Activated CD8-positive, alpha-beta T cell treated with anti-CD3 and anti-CD28 coated beads, Interleukin-2, amount 10 ng/mL, durations not matched to agents 7 days and 5 days (primary cell): ENCODE measurements around the gene PIGN. TPM values are rescaled to one million over a fixed set of nuclear protein-coding genes. Genes with fewer than 3 reads are reported as not detected.
"Not testable (repeated sequence)": the region's sequence is repeated elsewhere in the genome, so short reads cannot be mapped to it uniquely, and the experiment has no call there.

ENCODE experiments used
- ATAC-seq: fragments of 150-1000 bp; cut with Tn5 transposase; one replicate; pipeline ENCODE4 v1.10.0; 2021; ENCODE audit warnings: moderate library complexity
- CTCF ChIA-PET: fragments of 350-600 bp; sonication (Branson Sonifier 250); formaldehyde crosslinking; loops from one replicate; lab custom pipeline; 2021; ENCODE audit warnings: antibody characterized with exemption; lab: Charles Lee
- POLR2A ChIA-PET: fragments of 350-600 bp; sonication (Branson Sonifier 250); formaldehyde crosslinking; loops from one replicate; lab custom pipeline; 2021; ENCODE audit warnings: antibody characterized with exemption; lab: Charles Lee
- DNase-seq: peaks from one replicate; pipeline ENCODE4 v3.0.0-alpha.2; 2020
- H3K27ac Mint-ChIP-seq: one replicate; pipeline ENCODE4 v1.8.0; 2021; ENCODE audit warnings: mild to moderate bottlenecking, mixed read lengths
- H3K27me3 Mint-ChIP-seq: one replicate; pipeline ENCODE4 v1.8.0; 2021; ENCODE audit warnings: low read depth, mixed read lengths
- H3K36me3 Mint-ChIP-seq: one replicate; pipeline ENCODE4 v1.8.0; 2021; ENCODE audit warnings: low read depth, mixed read lengths
- H3K4me1 Mint-ChIP-seq: one replicate; pipeline ENCODE4 v1.8.0; 2021; ENCODE audit warnings: low read depth, mixed read lengths
- H3K4me3 Mint-ChIP-seq: one replicate; pipeline ENCODE4 v1.8.0; 2021; ENCODE audit warnings: mild to moderate bottlenecking, mixed read lengths
- H3K9me3 Mint-ChIP-seq: one replicate; pipeline ENCODE4 v1.8.0; 2022; ENCODE audit warnings: mixed read lengths; ENCODE audit not compliant: insufficient read depth
- total RNA-seq, 2 experiments: library from RNA; stranded (reverse); gene quantifications; one replicate each; pipeline ENCODE4 v1.2.3, GENCODE V29; 2021

The PIGN gene
- total RNA-seq, 2 experiments from 2014 or later = 27.3 to 27.9 TPM

GRCh38 chr18:62179213-62179612 lies 7.6 kb downstream of the PIGN start:
- ChIA-PET CTCF (interaction anchor here (1.1 kb wide), 1 partner anchor 70 kb away, joined by 4 read pairs; no protein-coding TSS in a partner anchor), POLR2A (no interaction called here)
- no peak overlapping the region for H3K4me3 Mint-ChIP-seq
- H3K36me3 Mint-ChIP-seq = no peaks in the 10 kb centered on the region
- DNase-seq (no peak), ATAC-seq (no peak)
- H3K27ac Mint-ChIP-seq = no peak overlapping the region
- no peaks in the 10 kb centered on the region for H3K9me3 Mint-ChIP-seq
- no peaks in the 10 kb centered on the region for H3K27me3 Mint-ChIP-seq
- peaks cover 4% of the 10 kb centered on the region for H3K4me1 Mint-ChIP-seq

- no peaks in the 10 kb centered on the region for H3K4me1 Mint-ChIP-seq
- no peaks in the 10 kb centered on the region for H3K36me3 Mint-ChIP-seq
- ChIA-PET POLR2A (no interaction called here), CTCF (no interaction called here)
- no peak overlapping the region for H3K27ac Mint-ChIP-seq
- H3K27me3 Mint-ChIP-seq = no peaks in the 10 kb centered on the region
- H3K4me3 Mint-ChIP-seq = no peak overlapping the region
- DNase-seq (no peak), ATAC-seq (no peak)
- no peaks in the 10 kb centered on the region for H3K9me3 Mint-ChIP-seq
Observed at GRCh38 chr18:62177271-62177670, 9.6 kb downstream of the PIGN start.

GRCh38 chr18:62175521-62175920 lies 11.3 kb downstream of the PIGN start:
- Mint-ChIP-seq H3K4me1 (no peaks in the 10 kb centered on the region), H3K36me3 (no peaks in the 10 kb centered on the region), H3K27ac (no peak overlapping the region), H3K27me3 (no peaks in the 10 kb centered on the region), H3K4me3 (no peak overlapping the region), H3K9me3 (no peaks in the 10 kb centered on the region)
- ATAC-seq = no peak
- POLR2A ChIA-PET = no interaction called here
- CTCF ChIA-PET = no interaction called here
- no peak for DNase-seq

GRCh38 chr18:62172298-62172697 lies 14.6 kb downstream of the PIGN start:
- H3K4me1 Mint-ChIP-seq = no peaks in the 10 kb centered on the region

GRCh38 chr18:62170857-62171256 lies 16.0 kb downstream of the PIGN start:
- Mint-ChIP-seq H3K27me3 (no peaks in the 10 kb centered on the region), H3K9me3 (peaks cover 4% of the 10 kb centered on the region), H3K27ac (no peak overlapping the region), H3K4me1 (no peaks in the 10 kb centered on the region), H3K4me3 (no peak overlapping the region), H3K36me3 (peaks cover 4% of the 10 kb centered on the region)
- no peak for DNase-seq
- POLR2A ChIA-PET = no interaction called here
- ATAC-seq = no peak
- CTCF ChIA-PET = no interaction called here

More at GRCh38 chr18:62172298-62172697, 14.6 kb downstream of the PIGN start:
- Mint-ChIP-seq H3K27me3 (no peaks in the 10 kb centered on the region), H3K9me3 (peaks cover 4% of the 10 kb centered on the region), H3K4me3 (no peak overlapping the region), H3K36me3 (no peaks in the 10 kb centered on the region), H3K27ac (no peak overlapping the region)
- ATAC-seq = no peak
- ChIA-PET POLR2A (no interaction called here), CTCF (no interaction called here)
- DNase-seq = no peak

- DNase-seq, ATAC-seq, CTCF ChIA-PET, H3K27ac Mint-ChIP-seq, H3K4me1 Mint-ChIP-seq, POLR2A ChIA-PET, H3K4me3 Mint-ChIP-seq, H3K27me3 Mint-ChIP-seq, H3K9me3 Mint-ChIP-seq: not testable (repeated sequence)
- peaks cover 12% of the 10 kb centered on the region for H3K36me3 Mint-ChIP-seq
Observed at GRCh38 chr18:62166524-62166923, 20.3 kb downstream of the PIGN start.

- POLR2A ChIA-PET = no interaction called here
- peaks cover 14% of the 10 kb centered on the region for H3K36me3 Mint-ChIP-seq
- CTCF ChIA-PET = interaction anchor here (1.4 kb wide), 1 partner anchor 84 kb away, joined by 4 read pairs; no protein-coding TSS in a partner anchor
- no peak overlapping the region for H3K4me3 Mint-ChIP-seq
- H3K4me1 Mint-ChIP-seq = no peaks in the 10 kb centered on the region
- ATAC-seq (no peak), DNase-seq (no peak)
- peaks cover 4% of the 10 kb centered on the region for H3K9me3 Mint-ChIP-seq
- H3K27ac Mint-ChIP-seq = no peak overlapping the region
- no peaks in the 10 kb centered on the region for H3K27me3 Mint-ChIP-seq
Observed at GRCh38 chr18:62165583-62165982, 21.3 kb downstream of the PIGN start.

GRCh38 chr18:62164855-62165487 lies 21.9 kb downstream of the PIGN start:
- Mint-ChIP-seq H3K4me3 (no peak overlapping the region), H3K27me3 (no peaks in the 10 kb centered on the region), H3K4me1 (no peaks in the 10 kb centered on the region), H3K9me3 (peaks cover 4% of the 10 kb centered on the region), H3K36me3 (peaks cover 14% of the 10 kb centered on the region), H3K27ac (no peak overlapping the region)
- CTCF ChIA-PET = interaction anchor here (1.4 kb wide), 1 partner anchor 84 kb away, joined by 4 read pairs; no protein-coding TSS in a partner anchor
- POLR2A ChIA-PET = no interaction called here
- no peak for DNase-seq
- ATAC-seq = no peak

- Mint-ChIP-seq H3K4me1 (no peaks in the 10 kb centered on the region), H3K9me3 (peaks cover 4% of the 10 kb centered on the region), H3K27me3 (no peaks in the 10 kb centered on the region), H3K4me3 (no peak overlapping the region), H3K36me3 (peaks cover 17% of the 10 kb centered on the region), H3K27ac (no peak overlapping the region)
- ChIA-PET CTCF (no interaction called here), POLR2A (no interaction called here)
- no peak for DNase-seq
- no peak for ATAC-seq
Observed at GRCh38 chr18:62164310-62164709, 22.5 kb downstream of the PIGN start.

- Mint-ChIP-seq H3K27me3 (no peaks in the 10 kb centered on the region), H3K36me3 (peaks cover 10% of the 10 kb centered on the region), H3K4me3 (no peak overlapping the region), H3K27ac (no peak overlapping the region), H3K9me3 (no peaks in the 10 kb centered on the region), H3K4me1 (no peaks in the 10 kb centered on the region)
- no peak for DNase-seq
- POLR2A ChIA-PET = no interaction called here
- no peak for ATAC-seq
- CTCF ChIA-PET = no interaction called here
Observed at GRCh38 chr18:62157843-62158242, 29.0 kb downstream of the PIGN start.

GRCh38 chr18:62152844-62153243 lies 34.0 kb downstream of the PIGN start:
- no peaks in the 10 kb centered on the region for H3K9me3 Mint-ChIP-seq
- no peak overlapping the region for H3K4me3 Mint-ChIP-seq
- peaks cover 4% of the 10 kb centered on the region for H3K36me3 Mint-ChIP-seq
- no peaks in the 10 kb centered on the region for H3K27me3 Mint-ChIP-seq
- no peaks in the 10 kb centered on the region for H3K4me1 Mint-ChIP-seq
- ATAC-seq (no peak), DNase-seq (no peak)
- POLR2A ChIA-PET = no interaction called here
- H3K27ac Mint-ChIP-seq = no peak overlapping the region
- CTCF ChIA-PET = no interaction called here

GRCh38 chr18:62151068-62151771 lies 35.6 kb downstream of the PIGN start:
- Mint-ChIP-seq H3K9me3 (no peaks in the 10 kb centered on the region), H3K36me3 (no peaks in the 10 kb centered on the region), H3K27me3 (no peaks in the 10 kb centered on the region), H3K4me3 (no peak overlapping the region), H3K27ac (no peak overlapping the region), H3K4me1 (no peaks in the 10 kb centered on the region)
- ChIA-PET POLR2A (no interaction called here), CTCF (no interaction called here)
- no peak for DNase-seq
- ATAC-seq = no peak
